Measurements from ENCODE around the gene EGFLAM. TPM values are rescaled to one million over a fixed set of nuclear protein-coding genes. Genes with fewer than 3 reads are reported as not detected.

EGFLAM gene
- total RNA-seq, 1 experiment from 2014 or later = 45.4 TPM

DNA sequence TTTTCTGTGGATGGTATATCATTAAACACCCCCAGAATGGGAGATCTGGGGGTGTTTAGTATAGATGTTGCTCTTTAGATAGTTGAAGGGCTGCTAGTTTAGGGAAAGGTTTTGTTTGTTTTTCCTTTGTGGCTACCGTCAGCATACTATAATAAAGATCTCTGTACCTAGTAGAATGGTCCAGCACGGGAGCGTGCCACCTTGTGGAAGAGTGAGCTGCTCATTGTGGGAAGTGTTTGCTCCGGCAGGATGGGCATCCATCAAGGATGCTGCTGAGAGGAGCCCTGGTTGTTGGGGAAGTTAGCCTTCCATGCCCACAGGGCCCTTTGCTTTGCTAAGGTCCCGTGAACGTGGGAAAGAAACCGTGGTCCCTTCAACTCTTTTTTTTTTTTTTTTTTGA, 185.0 kb downstream of the EGFLAM start:
- Histone ChIP-seq H3K4me1 (ENCODE audit: insufficient read depth, low read length, poor library complexity, severe bottlenecking) (peaks cover 21% of the 10 kb centered on the region), H3K27me3 (replicated peaks; ENCODE audit: insufficient read depth, low read depth, low read length, poor library complexity) (no peaks in the 10 kb centered on the region), H3K4me3 (ENCODE audit: low read depth, low read length, poor library complexity, severe bottlenecking) (no peak overlapping the region), H3K9me3 (ENCODE audit: low read depth, low read length, poor library complexity, severe bottlenecking) (no peaks in the 10 kb centered on the region), H3K27ac (ENCODE audit: low read depth, low read length, poor library complexity, severe bottlenecking) (no peak overlapping the region), H3K36me3 (ENCODE audit: insufficient read depth, low read length, poor library complexity, severe bottlenecking) (peaks cover 3% of the 10 kb centered on the region)
- ChIA-PET POLR2A (ENCODE audit: low non-redundant PET) (no interaction called here), CTCF (interaction anchor here (0.5 kb wide), 1 partner anchor 8 kb away, joined by 8 read pairs; no protein-coding TSS in a partner anchor)
- intact Hi-C loops (cut with micrococcal nuclease; ENCODE audit: unreplicated experiment) = loop anchor here (5.0 to 10.0 kb wide), 4 partner anchors 61 to 641 kb away; no protein-coding TSS in a partner anchor
- BruUV-seq (replicated peaks) = no TSS peak
- no peak for DNase-seq (ENCODE audit: low spot score)
- TF ChIP-seq, protein P1, sequence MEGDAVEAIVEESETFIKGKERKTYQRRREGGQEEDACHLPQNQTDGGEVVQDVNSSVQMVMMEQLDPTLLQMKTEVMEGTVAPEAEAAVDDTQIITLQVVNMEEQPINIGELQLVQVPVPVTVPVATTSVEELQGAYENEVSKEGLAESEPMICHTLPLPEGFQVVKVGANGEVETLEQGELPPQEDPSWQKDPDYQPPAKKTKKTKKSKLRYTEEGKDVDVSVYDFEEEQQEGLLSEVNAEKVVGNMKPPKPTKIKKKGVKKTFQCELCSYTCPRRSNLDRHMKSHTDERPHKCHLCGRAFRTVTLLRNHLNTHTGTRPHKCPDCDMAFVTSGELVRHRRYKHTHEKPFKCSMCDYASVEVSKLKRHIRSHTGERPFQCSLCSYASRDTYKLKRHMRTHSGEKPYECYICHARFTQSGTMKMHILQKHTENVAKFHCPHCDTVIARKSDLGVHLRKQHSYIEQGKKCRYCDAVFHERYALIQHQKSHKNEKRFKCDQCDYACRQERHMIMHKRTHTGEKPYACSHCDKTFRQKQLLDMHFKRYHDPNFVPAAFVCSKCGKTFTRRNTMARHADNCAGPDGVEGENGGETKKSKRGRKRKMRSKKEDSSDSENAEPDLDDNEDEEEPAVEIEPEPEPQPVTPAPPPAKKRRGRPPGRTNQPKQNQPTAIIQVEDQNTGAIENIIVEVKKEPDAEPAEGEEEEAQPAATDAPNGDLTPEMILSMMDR (conservative IDR thresholded peaks at IDR 0.05; ENCODE audit: low read depth, low read length) = no peak
- TF ChIP-seq EZH2 (IDR thresholded peaks at IDR 0.05; ENCODE audit: borderline replicate concordance, low read depth, low read length, poor library complexity, severe bottlenecking) = no peak

DNA sequence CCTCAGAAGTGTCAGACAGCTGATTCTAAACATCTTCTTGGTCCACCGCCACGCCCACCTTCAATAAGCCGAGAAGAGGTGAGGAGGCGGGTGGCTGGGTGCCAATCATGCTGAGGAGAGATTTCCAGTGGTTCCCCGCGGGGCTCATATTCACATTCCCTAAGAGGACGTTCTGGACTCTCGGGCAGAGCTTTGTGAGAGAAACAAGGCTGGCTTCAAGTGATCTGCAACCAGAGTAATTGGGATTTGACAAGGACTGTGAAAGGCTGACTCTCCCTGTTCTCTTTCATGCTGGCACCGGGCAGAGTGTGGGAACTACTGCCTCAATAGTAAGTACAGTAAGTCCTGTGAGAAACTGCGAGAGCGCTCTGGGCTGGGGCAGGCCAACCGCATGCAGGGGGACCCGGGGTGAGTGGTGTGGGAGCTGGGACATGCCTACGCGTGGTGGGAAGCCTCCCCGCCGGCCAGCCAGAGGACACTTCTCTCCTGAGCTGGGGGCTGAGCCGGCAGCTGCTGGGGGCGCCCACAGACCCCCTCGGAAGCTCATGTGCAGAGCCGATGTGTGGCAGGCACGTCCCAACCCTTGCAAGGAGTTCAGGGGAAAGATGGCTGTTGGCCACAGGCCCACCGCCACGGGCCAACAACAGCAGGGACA, 187.1 kb downstream of the EGFLAM start:
- POLR2A ChIA-PET (ENCODE audit: low non-redundant PET) = no interaction called here
- H3K27ac ChIP-seq (ENCODE audit: low read depth, low read length, poor library complexity, severe bottlenecking) = peak overlapping the region; percentile 82
- TF ChIP-seq, protein P1 (conservative IDR thresholded peaks at IDR 0.05; ENCODE audit: low read depth, low read length) = no peak
- no peak for TF ChIP-seq EZH2 (IDR thresholded peaks at IDR 0.05; ENCODE audit: borderline replicate concordance, low read depth, low read length, poor library complexity, severe bottlenecking)

GRCh38 chr5:38446029-38446522, 187.7 kb downstream of the EGFLAM start:
- H3K4me3 ChIP-seq (ENCODE audit: low read depth, low read length, poor library complexity, severe bottlenecking) = peak overlapping the region; percentile 57
- H3K9me3 ChIP-seq (ENCODE audit: low read depth, low read length, poor library complexity, severe bottlenecking) = no peaks in the 10 kb centered on the region
- POLR2A ChIA-PET (ENCODE audit: low non-redundant PET) = no interaction called here
- H3K27me3 ChIP-seq (replicated peaks; ENCODE audit: insufficient read depth, low read depth, low read length, poor library complexity) = no peaks in the 10 kb centered on the region
- no TSS peak for BruUV-seq (replicated peaks)
- DNase-seq (ENCODE audit: low spot score) = peak; percentile 46
- peak overlapping the region; percentile 82 for H3K27ac ChIP-seq (ENCODE audit: low read depth, low read length, poor library complexity, severe bottlenecking)
- intact Hi-C loops (cut with micrococcal nuclease; ENCODE audit: unreplicated experiment) = loop anchor here (10.0 kb wide), 2 partner anchors 309 to 639 kb away; no protein-coding TSS in a partner anchor
- peaks cover 10% of the 10 kb centered on the region for H3K36me3 ChIP-seq (ENCODE audit: insufficient read depth, low read length, poor library complexity, severe bottlenecking)
- H3K4me1 ChIP-seq (ENCODE audit: insufficient read depth, low read length, poor library complexity, severe bottlenecking) = peaks cover 21% of the 10 kb centered on the region
- CTCF ChIA-PET = interaction anchor here (1.9 kb wide), 1 partner anchor 363 kb away, joined by 6 read pairs; no protein-coding TSS in a partner anchor
- TF ChIP-seq EZH2 (IDR thresholded peaks at IDR 0.05; ENCODE audit: borderline replicate concordance, low read depth, low read length, poor library complexity, severe bottlenecking) = no peak
- TF ChIP-seq, protein P1 (conservative IDR thresholded peaks at IDR 0.05; ENCODE audit: low read depth, low read length) = no peak

More for the DNA sequence above, 187.1 kb downstream of the EGFLAM start:
- no TSS peak for BruUV-seq (replicated peaks)
- peak; percentile 82 for DNase-seq (ENCODE audit: low spot score)
- H3K27me3 ChIP-seq (replicated peaks; ENCODE audit: insufficient read depth, low read depth, low read length, poor library complexity) = no peaks in the 10 kb centered on the region
- intact Hi-C loops (cut with micrococcal nuclease; ENCODE audit: unreplicated experiment) = loop anchor here (10.0 kb wide), 2 partner anchors 309 to 639 kb away; no protein-coding TSS in a partner anchor
- no peaks in the 10 kb centered on the region for H3K9me3 ChIP-seq (ENCODE audit: low read depth, low read length, poor library complexity, severe bottlenecking)
- peaks cover 10% of the 10 kb centered on the region for H3K36me3 ChIP-seq (ENCODE audit: insufficient read depth, low read length, poor library complexity, severe bottlenecking)
- CTCF ChIA-PET = interaction anchor here (1.9 kb wide), 1 partner anchor 364 kb away, joined by 6 read pairs; no protein-coding TSS in a partner anchor
- H3K4me1 ChIP-seq (ENCODE audit: insufficient read depth, low read length, poor library complexity, severe bottlenecking) = peaks cover 21% of the 10 kb centered on the region
- H3K4me3 ChIP-seq (ENCODE audit: low read depth, low read length, poor library complexity, severe bottlenecking) = peak overlapping the region; percentile 57
